ENCODE data around the gene AP2M1.
"Not testable (repeated sequence)": the region's sequence is repeated elsewhere in the genome, so short reads cannot be mapped to it uniquely, and the experiment has no call there.

The AP2M1 gene

GRCh38 chr3:184157206-184157605 lies 17.4 kb upstream of the AP2M1 start:
- Histone ChIP-seq H3K4ac (ENCODE audit: low read depth, low read length) (peak overlapping the region; percentile 38), H2AFZ (ENCODE audit: insufficient read depth, low read length, poor library complexity) (no peak overlapping the region), H3K18ac (ENCODE audit: low read length) (peak overlapping the region; percentile 80), H4K91ac (ENCODE audit: low read depth, low read length) (peak overlapping the region; percentile 98), H3K27me3 (ENCODE audit: insufficient read depth, low read length) (no peaks in the 10 kb centered on the region), H3K23ac (ENCODE audit: low read length) (peak overlapping the region; percentile 28), H3K4me1 (ENCODE audit: control insufficient read depth in 1 of 2, insufficient read depth in 2 of 2, low read length in 2 of 2) (peaks cover 7 to 24% of the 10 kb centered on the region in 2 experiments), H3K27ac (ENCODE audit: low read depth, low read length) (peak overlapping the region; percentile 97), H4K8ac (ENCODE audit: low read depth, low read length) (no peak overlapping the region), H2BK5ac (ENCODE audit: low read depth, low read length, poor library complexity) (peak overlapping the region; percentile 98), H3K9me3 (ENCODE audit: insufficient read depth, low read depth, low read length) (peaks cover under 1% of the 10 kb centered on the region), H2BK12ac (ENCODE audit: low read length) (no peak overlapping the region), H2BK120ac (ENCODE audit: insufficient read depth, low read length, poor library complexity) (peak overlapping the region; percentile 97), H3K79me1 (ENCODE audit: low read length) (peaks cover 35% of the 10 kb centered on the region), H3K14ac (ENCODE audit: low read length) (peak overlapping the region; percentile 98), H3K4me2 (ENCODE audit: low read length) (peak overlapping the region; percentile 87), H4K12ac (ENCODE audit: low read depth, low read length) (no peak overlapping the region), H3K9ac (ENCODE audit: low read length) (peak overlapping the region; percentile 96), H3K36me3 (ENCODE audit: control insufficient read depth in 1 of 2, insufficient read depth in 2 of 2, low read length in 2 of 2) (peaks cover 0 to 4% of the 10 kb centered on the region in 2 experiments), H3K4me3 (ENCODE audit: low read depth, low read length) (peak overlapping the region; percentile 97), H2AK5ac (ENCODE audit: low read length) (no peak overlapping the region), H3K79me2 (ENCODE audit: control insufficient read depth, insufficient read depth, low read length, poor library complexity) (peaks cover 34% of the 10 kb centered on the region)
- peak; percentile 28 to 37 for DNase-seq

GRCh38 chr3:184158404-184158803 lies 16.3 kb upstream of the AP2M1 start:
- Histone ChIP-seq H4K12ac (ENCODE audit: low read depth, low read length) (no peak overlapping the region), H2AFZ (ENCODE audit: insufficient read depth, low read length, poor library complexity) (peak overlapping the region; percentile 56), H3K36me3 (ENCODE audit: control insufficient read depth in 1 of 2, insufficient read depth in 2 of 2, low read length in 2 of 2) (peaks cover 3 to 7% of the 10 kb centered on the region in 2 experiments), H2BK120ac (ENCODE audit: insufficient read depth, low read length, poor library complexity) (peak overlapping the region; percentile 34), H3K14ac (ENCODE audit: low read length) (peak overlapping the region; percentile 58), H3K4ac (ENCODE audit: low read depth, low read length) (peak overlapping the region; percentile 96), H3K79me1 (ENCODE audit: low read length) (peaks cover 35% of the 10 kb centered on the region), H3K4me3 (ENCODE audit: low read depth, low read length) (no peak overlapping the region), H3K27ac (ENCODE audit: low read depth, low read length) (peak overlapping the region; percentile 3), H3K4me1 (ENCODE audit: control insufficient read depth in 1 of 2, insufficient read depth in 2 of 2, low read length in 2 of 2) (peaks cover 7 to 25% of the 10 kb centered on the region in 2 experiments), H3K4me2 (ENCODE audit: low read length) (no peak overlapping the region), H4K8ac (ENCODE audit: low read depth, low read length) (peak overlapping the region; percentile 64), H3K9ac (ENCODE audit: low read length) (no peak overlapping the region), H2BK12ac (ENCODE audit: low read length) (no peak overlapping the region), H2AK5ac (ENCODE audit: low read length) (no peak overlapping the region), H2BK5ac (ENCODE audit: low read depth, low read length, poor library complexity) (peak overlapping the region; percentile 52), H3K79me2 (ENCODE audit: control insufficient read depth, insufficient read depth, low read length, poor library complexity) (peaks cover 34% of the 10 kb centered on the region), H3K9me3 (ENCODE audit: insufficient read depth, low read depth, low read length) (peaks cover 1% of the 10 kb centered on the region), H3K23ac (ENCODE audit: low read length) (no peak overlapping the region), H3K18ac (ENCODE audit: low read length) (peak overlapping the region; percentile 48), H3K27me3 (ENCODE audit: insufficient read depth, low read length) (no peaks in the 10 kb centered on the region), H4K91ac (ENCODE audit: low read depth, low read length) (no peak overlapping the region)
- no CpG with 5 or more reads among the region's 4 CpGs for WGBS (ENCODE audit: extremely low coverage, insufficient coverage, insufficient read length)
- no peak for DNase-seq

GRCh38 chr3:184160456-184160855 lies 14.2 kb upstream of the AP2M1 start:
- Histone ChIP-seq H2BK120ac (ENCODE audit: insufficient read depth, low read length, poor library complexity) (peak overlapping the region; percentile 79), H2BK5ac (ENCODE audit: low read depth, low read length, poor library complexity) (peak overlapping the region; percentile 25), H3K14ac (ENCODE audit: low read length) (peak overlapping the region; percentile 33), H3K18ac (ENCODE audit: low read length) (peak overlapping the region; percentile 14), H3K27ac (ENCODE audit: low read depth, low read length) (peak overlapping the region; percentile 60), H3K4me3 (ENCODE audit: low read depth, low read length) (no peak overlapping the region), H3K9me3 (ENCODE audit: insufficient read depth, low read depth, low read length) (peaks cover 1% of the 10 kb centered on the region), H3K79me1 (ENCODE audit: low read length) (peaks cover 28% of the 10 kb centered on the region), H2AK5ac (ENCODE audit: low read length) (peak overlapping the region; percentile 55), H2BK12ac (ENCODE audit: low read length) (peak overlapping the region; percentile 34), H2AFZ (ENCODE audit: insufficient read depth, low read length, poor library complexity) (no peak overlapping the region), H3K27me3 (ENCODE audit: insufficient read depth, low read length) (no peaks in the 10 kb centered on the region), H4K8ac (ENCODE audit: low read depth, low read length) (peak overlapping the region; percentile 57), H3K4ac (ENCODE audit: low read depth, low read length) (peak overlapping the region; percentile 97), H3K79me2 (ENCODE audit: control insufficient read depth, insufficient read depth, low read length, poor library complexity) (peaks cover 32% of the 10 kb centered on the region), H3K9ac (ENCODE audit: low read length) (no peak overlapping the region), H3K23ac (ENCODE audit: low read length) (no peak overlapping the region), H4K12ac (ENCODE audit: low read depth, low read length) (peak overlapping the region; percentile 43), H3K4me1 (ENCODE audit: control insufficient read depth in 1 of 2, insufficient read depth in 2 of 2, low read length in 2 of 2) (peaks cover 7 to 19% of the 10 kb centered on the region in 2 experiments), H3K36me3 (ENCODE audit: control insufficient read depth in 1 of 2, insufficient read depth in 2 of 2, low read length in 2 of 2) (peaks cover 23 to 27% of the 10 kb centered on the region in 2 experiments), H3K4me2 (ENCODE audit: low read length) (no peak overlapping the region), H4K91ac (ENCODE audit: low read depth, low read length) (peak overlapping the region; percentile 72)
- WGBS (ENCODE audit: extremely low coverage, insufficient coverage, insufficient read length) = no CpG with 5 or more reads among the region's 2 CpGs
- DNase-seq = no peak

- peaks cover 12% of the 10 kb centered on the region for H3K79me1 ChIP-seq (ENCODE audit: low read length)
- H3K9me3 ChIP-seq (ENCODE audit: insufficient read depth, low read depth, low read length); H3K14ac ChIP-seq (ENCODE audit: low read length); H2BK5ac ChIP-seq (ENCODE audit: low read depth, low read length, poor library complexity); H2AK5ac ChIP-seq (ENCODE audit: low read length); H2BK12ac ChIP-seq (ENCODE audit: low read length); H4K12ac ChIP-seq (ENCODE audit: low read depth, low read length); H3K4me2 ChIP-seq (ENCODE audit: low read length); H2AFZ ChIP-seq (ENCODE audit: insufficient read depth, low read length, poor library complexity); H3K4me3 ChIP-seq (ENCODE audit: low read depth, low read length); H3K27ac ChIP-seq (ENCODE audit: low read depth, low read length); H4K8ac ChIP-seq (ENCODE audit: low read depth, low read length); H3K4ac ChIP-seq (ENCODE audit: low read depth, low read length); H2BK120ac ChIP-seq (ENCODE audit: insufficient read depth, low read length, poor library complexity); H3K18ac ChIP-seq (ENCODE audit: low read length); H3K23ac ChIP-seq (ENCODE audit: low read length); H3K9ac ChIP-seq (ENCODE audit: low read length); H4K91ac ChIP-seq (ENCODE audit: low read depth, low read length); H3K27me3 ChIP-seq (ENCODE audit: insufficient read depth, low read length): not testable (repeated sequence)
- H3K79me2 ChIP-seq (ENCODE audit: control insufficient read depth, insufficient read depth, low read length, poor library complexity) = peaks cover 15% of the 10 kb centered on the region
- DNase-seq = peak; percentile 67 to 79
- no CpG with 5 or more reads among the region's 8 CpGs for WGBS (ENCODE audit: extremely low coverage, insufficient coverage, insufficient read length)
- peaks cover 44 to 45% of the 10 kb centered on the region in 2 experiments for H3K36me3 ChIP-seq (ENCODE audit: control insufficient read depth in 1 of 2, insufficient read depth in 2 of 2, low read length in 2 of 2)
- H3K4me1 ChIP-seq (ENCODE audit: control insufficient read depth in 1 of 2, insufficient read depth in 2 of 2, low read length in 2 of 2) = peaks cover 7 to 15% of the 10 kb centered on the region in 2 experiments
Measured at GRCh38 chr3:184162571-184163070, 12.0 kb upstream of the AP2M1 start.
